Suprapubic skin (tissue), 4 donors: ENCODE data around the gene CFAP52. TPM values are rescaled to one million over a fixed set of nuclear protein-coding genes. Genes with fewer than 3 reads are reported as not detected.
"Not testable (repeated sequence)": the region's sequence is repeated elsewhere in the genome, so short reads cannot be mapped to it uniquely, and the experiment has no call there.

Experiments used
- DNase-seq, 2 donors: peaks; one replicate each; pipeline ENCODE4 v3.0.0-alpha.2; 2019; ENCODE audit warnings: low spot score in 2 of 2
- H3K27ac ChIP-seq: fragments of 200-600 bp; sonication (generic); one replicate; pipeline ENCODE4 v1.5.1; 2019
- H3K27me3 ChIP-seq: fragments of 200-600 bp; sonication (generic); one replicate; pipeline ENCODE4 v1.5.1; 2019
- H3K36me3 ChIP-seq: fragments of 200-600 bp; sonication (generic); one replicate; pipeline ENCODE4 v1.5.1; 2019
- H3K4me1 ChIP-seq: fragments of 200-600 bp; sonication (generic); one replicate; pipeline ENCODE4 v1.5.1; 2019
- H3K4me3 ChIP-seq: fragments of 200-600 bp; sonication (generic); one replicate; pipeline ENCODE4 v1.5.1; 2019; ENCODE audit warnings: mild to moderate bottlenecking
- H3K9me3 ChIP-seq: fragments of 200-600 bp; sonication (generic); one replicate; pipeline ENCODE4 v1.5.1; 2019
- CTCF ChIP-seq, 2 donors: fragments of 200-600 bp in 1 of 2; fragments of 450-650 bp in 1 of 2; sonication (generic) in 1 of 2; IDR thresholded peaks; one replicate each; pipeline ENCODE4 v1.5.1; 2016 to 2019; ENCODE audit warnings: antibody characterized with exemption in 2 of 2, mild to moderate bottlenecking in 1 of 2, moderate library complexity in 1 of 2
- EP300 ChIP-seq: sonication (generic); formaldehyde crosslinking; IDR thresholded peaks from one replicate; pipeline ENCODE4 v1.6.1; 2017; ENCODE audit warnings: antibody characterized with exemption
- POLR2A ChIP-seq, 2 donors: fragments of 450-650 bp; IDR thresholded peaks; one replicate each; pipeline ENCODE4 v1.6.1; 2017; ENCODE audit warnings: antibody characterized with exemption in 2 of 2, mild to moderate bottlenecking in 2 of 2, moderate library complexity in 2 of 2
- POLR2AphosphoS5 ChIP-seq, 3 donors: sonication (generic); formaldehyde crosslinking; IDR thresholded peaks; one replicate each; pipeline ENCODE4 v1.6.1; 2017; ENCODE audit warnings: antibody characterized with exemption in 3 of 3
- WGBS: methylation state at CpG from one replicate; pipeline ENCODE4 v1.1.5; 2018; 5-methylcytosine and 5-hydroxymethylcytosine counted together
- total RNA-seq, 4 donors: library from RNA; depleted of rRNA; stranded (reverse); fragments of >200 nt; gene quantifications; one replicate each; pipeline ENCODE4 v1.1.0, GENCODE V29; 2016

The CFAP52 gene
- total RNA-seq, 4 donors from 2014 or later: not detected

- Histone ChIP-seq H3K36me3 (no peaks in the 10 kb centered on the region), H3K4me3 (no peak overlapping the region), H3K27ac (no peak overlapping the region), H3K4me1 (peaks cover 24% of the 10 kb centered on the region), H3K27me3 (peaks cover 18% of the 10 kb centered on the region), H3K9me3 (no peaks in the 10 kb centered on the region)
- no peak for TF ChIP-seq POLR2AphosphoS5 (IDR thresholded peaks at IDR 0.05)
- TF ChIP-seq EP300: no peak
- TF ChIP-seq CTCF (IDR thresholded peaks at IDR 0.05): no peak
- no peak for TF ChIP-seq POLR2A (IDR thresholded peaks at IDR 0.05)
- peak in 1 of 2 donors; percentile 8 for DNase-seq
- 76% methylated on average over 3 of the region's 3 CpGs for WGBS
These were observed 72.2 kb downstream of the CFAP52 start for GRCh38 chr17:9648521-9649110.

DNA sequence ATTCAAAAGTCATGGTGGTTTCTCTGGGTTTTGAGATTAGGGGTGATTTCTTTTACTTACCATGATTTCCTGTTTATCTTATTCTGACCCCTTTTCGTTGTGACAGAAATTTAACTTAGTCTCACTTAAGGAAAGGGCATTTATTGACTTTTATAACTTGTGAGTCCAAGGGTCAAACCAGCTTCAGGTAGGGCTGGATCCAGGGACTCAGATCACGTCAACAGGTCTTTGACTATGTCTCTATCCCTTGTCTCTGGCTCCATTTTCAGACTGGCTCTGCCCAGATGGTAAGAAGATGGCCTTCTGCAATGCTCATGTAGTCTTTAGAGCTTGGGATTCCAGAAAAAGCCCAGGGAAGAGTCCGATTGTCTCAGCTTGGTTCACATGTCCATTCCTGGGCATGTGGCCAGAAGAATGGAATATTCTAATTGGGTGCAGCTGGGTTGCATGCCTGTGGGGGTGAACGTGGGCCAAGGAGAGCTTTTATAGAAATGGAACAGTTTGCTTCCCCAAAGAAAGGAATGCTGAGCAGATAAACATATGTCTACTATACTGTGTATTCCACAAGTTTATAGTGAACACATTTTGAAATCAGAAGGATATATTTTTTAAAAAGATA, 82.3 kb downstream of the CFAP52 start:
- no peaks in the 10 kb centered on the region for H3K4me1 ChIP-seq
- no peak overlapping the region for H3K27ac ChIP-seq
- no peaks in the 10 kb centered on the region for H3K36me3 ChIP-seq
- H3K27me3 ChIP-seq: no peaks in the 10 kb centered on the region
- H3K4me3 ChIP-seq: no peak overlapping the region
- TF ChIP-seq CTCF (IDR thresholded peaks at IDR 0.05) (no peak), POLR2AphosphoS5 (IDR thresholded peaks at IDR 0.05) (no peak), POLR2A (IDR thresholded peaks at IDR 0.05) (no peak), EP300 (no peak)
- no peaks in the 10 kb centered on the region for H3K9me3 ChIP-seq
- WGBS: 46% methylated on average over 4 of the region's 4 CpGs
- peak in 1 of 2 donors; percentile 9 for DNase-seq

- no peaks in the 10 kb centered on the region for H3K4me1 ChIP-seq
- 95% methylated on average over 2 of the region's 2 CpGs for WGBS
- H3K4me3 ChIP-seq: no peak overlapping the region
- no peaks in the 10 kb centered on the region for H3K27me3 ChIP-seq
- no peak for DNase-seq
- no peak for TF ChIP-seq CTCF (IDR thresholded peaks at IDR 0.05)
- TF ChIP-seq POLR2AphosphoS5 (IDR thresholded peaks at IDR 0.05): no peak
- TF ChIP-seq POLR2A (IDR thresholded peaks at IDR 0.05): no peak
- no peak for TF ChIP-seq EP300
- no peak overlapping the region for H3K27ac ChIP-seq
- H3K9me3 ChIP-seq: no peaks in the 10 kb centered on the region
- no peaks in the 10 kb centered on the region for H3K36me3 ChIP-seq
These were observed 84.6 kb downstream of the CFAP52 start for GRCh38 chr17:9661027-9661426.

- peak in 1 of 2 donors; percentile 16 for DNase-seq
- not testable (repeated sequence) for H3K27ac ChIP-seq, H3K9me3 ChIP-seq, H3K27me3 ChIP-seq, H3K36me3 ChIP-seq, H3K4me1 ChIP-seq, H3K4me3 ChIP-seq
- 96% methylated on average over 11 of the region's 11 CpGs for WGBS
These were observed 87.1 kb downstream of the CFAP52 start for GRCh38 chr17:9663511-9663910.

GRCh38 chr17:9666461-9667050, 90.1 kb downstream of the CFAP52 start:
- 82% methylated on average over 5 of the region's 5 CpGs for WGBS
- no peaks in the 10 kb centered on the region for H3K36me3 ChIP-seq
- peaks cover 16% of the 10 kb centered on the region for H3K4me1 ChIP-seq
- no peak overlapping the region for H3K4me3 ChIP-seq
- H3K27me3 ChIP-seq: no peaks in the 10 kb centered on the region
- TF ChIP-seq CTCF (IDR thresholded peaks at IDR 0.05) (no peak), POLR2AphosphoS5 (IDR thresholded peaks at IDR 0.05) (no peak), EP300 (no peak), POLR2A (IDR thresholded peaks at IDR 0.05) (no peak)
- no peak overlapping the region for H3K27ac ChIP-seq
- peak in 1 of 2 donors; percentile 29 for DNase-seq
- H3K9me3 ChIP-seq: no peaks in the 10 kb centered on the region
